Measurements from ENCODE around the gene LILRB3.
"Not testable (repeated sequence)": the region's sequence is repeated elsewhere in the genome, so short reads cannot be mapped to it uniquely, and the experiment has no call there.

The LILRB3 gene

DNA sequence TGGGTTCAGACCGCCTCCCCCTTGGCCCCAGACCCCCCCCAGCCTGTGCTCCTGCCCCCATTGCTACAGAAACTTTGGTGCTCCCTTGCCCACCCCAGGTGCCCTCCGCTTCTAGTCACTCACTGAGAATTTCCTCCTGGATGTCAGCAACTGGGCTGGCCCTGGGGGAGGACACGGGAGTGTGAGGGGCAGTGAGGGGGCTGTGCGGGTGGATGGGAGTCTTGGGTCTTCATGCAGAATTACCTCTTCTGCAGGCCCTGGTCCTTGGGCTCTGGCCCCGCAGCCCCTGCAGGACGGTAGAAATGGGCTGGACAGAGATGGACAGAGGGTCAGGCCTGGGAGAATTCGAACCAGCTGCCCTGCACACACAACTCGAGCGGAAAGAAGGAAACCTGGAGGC, 29.4 kb upstream of the LILRB3 start:
- DNase-seq (ENCODE audit: low read depth): no peak
- TF ChIP-seq, protein P1, sequence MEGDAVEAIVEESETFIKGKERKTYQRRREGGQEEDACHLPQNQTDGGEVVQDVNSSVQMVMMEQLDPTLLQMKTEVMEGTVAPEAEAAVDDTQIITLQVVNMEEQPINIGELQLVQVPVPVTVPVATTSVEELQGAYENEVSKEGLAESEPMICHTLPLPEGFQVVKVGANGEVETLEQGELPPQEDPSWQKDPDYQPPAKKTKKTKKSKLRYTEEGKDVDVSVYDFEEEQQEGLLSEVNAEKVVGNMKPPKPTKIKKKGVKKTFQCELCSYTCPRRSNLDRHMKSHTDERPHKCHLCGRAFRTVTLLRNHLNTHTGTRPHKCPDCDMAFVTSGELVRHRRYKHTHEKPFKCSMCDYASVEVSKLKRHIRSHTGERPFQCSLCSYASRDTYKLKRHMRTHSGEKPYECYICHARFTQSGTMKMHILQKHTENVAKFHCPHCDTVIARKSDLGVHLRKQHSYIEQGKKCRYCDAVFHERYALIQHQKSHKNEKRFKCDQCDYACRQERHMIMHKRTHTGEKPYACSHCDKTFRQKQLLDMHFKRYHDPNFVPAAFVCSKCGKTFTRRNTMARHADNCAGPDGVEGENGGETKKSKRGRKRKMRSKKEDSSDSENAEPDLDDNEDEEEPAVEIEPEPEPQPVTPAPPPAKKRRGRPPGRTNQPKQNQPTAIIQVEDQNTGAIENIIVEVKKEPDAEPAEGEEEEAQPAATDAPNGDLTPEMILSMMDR (IDR thresholded peaks at IDR 0.05; ENCODE audit: low read length, missing control alignments): no peak

GRCh38 chr19:54248016-54248601, 25.3 kb upstream of the LILRB3 start:
- TF ChIP-seq, protein P1 (IDR thresholded peaks at IDR 0.05; ENCODE audit: low read length, missing control alignments): no peak
- DNase-seq (ENCODE audit: low read depth): peak; percentile 42
- no peak overlapping the region for H3K4me3 ChIP-seq (replicated peaks; ENCODE audit: low read depth, low read length)

More for the DNA sequence above, 29.4 kb upstream of the LILRB3 start:
- no peak overlapping the region for H3K4me3 ChIP-seq (replicated peaks; ENCODE audit: low read depth, low read length)

- TF ChIP-seq, protein P1 (IDR thresholded peaks at IDR 0.05; ENCODE audit: low read length, missing control alignments): no peak
- no peak for DNase-seq (ENCODE audit: low read depth)
- H3K4me3 ChIP-seq (replicated peaks; ENCODE audit: low read depth, low read length): no peak overlapping the region
Observed at GRCh38 chr19:54247106-54247930, 24.5 kb upstream of the LILRB3 start.

GRCh38 chr19:54245936-54246335, 23.1 kb upstream of the LILRB3 start:
- TF ChIP-seq, protein P1 (IDR thresholded peaks at IDR 0.05; ENCODE audit: low read length, missing control alignments): no peak
- DNase-seq (ENCODE audit: low read depth): no peak
- no peak overlapping the region for H3K4me3 ChIP-seq (replicated peaks; ENCODE audit: low read depth, low read length)

DNA sequence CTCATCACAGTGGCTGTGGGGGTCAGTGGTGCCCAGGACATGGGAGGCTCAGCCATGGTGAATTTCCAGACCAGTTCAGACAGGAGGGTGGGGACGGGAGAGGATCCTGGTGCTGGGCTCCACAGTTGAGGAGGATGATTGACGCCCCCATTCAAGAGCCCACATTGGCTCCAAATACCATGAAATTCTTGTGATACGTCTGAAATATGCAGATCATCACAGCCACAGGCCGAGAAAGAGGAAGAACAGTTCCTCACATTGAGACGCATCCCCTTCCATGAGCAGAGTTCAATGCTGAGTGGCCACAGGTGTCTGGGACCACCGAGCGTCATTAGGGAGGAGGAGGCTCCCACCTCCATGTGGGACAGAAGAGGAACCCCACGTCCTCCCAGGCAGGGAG, 21.0 kb upstream of the LILRB3 start:
- DNase-seq (ENCODE audit: low read depth); H3K4me3 ChIP-seq (replicated peaks; ENCODE audit: low read depth, low read length): not testable (repeated sequence)

DNA sequence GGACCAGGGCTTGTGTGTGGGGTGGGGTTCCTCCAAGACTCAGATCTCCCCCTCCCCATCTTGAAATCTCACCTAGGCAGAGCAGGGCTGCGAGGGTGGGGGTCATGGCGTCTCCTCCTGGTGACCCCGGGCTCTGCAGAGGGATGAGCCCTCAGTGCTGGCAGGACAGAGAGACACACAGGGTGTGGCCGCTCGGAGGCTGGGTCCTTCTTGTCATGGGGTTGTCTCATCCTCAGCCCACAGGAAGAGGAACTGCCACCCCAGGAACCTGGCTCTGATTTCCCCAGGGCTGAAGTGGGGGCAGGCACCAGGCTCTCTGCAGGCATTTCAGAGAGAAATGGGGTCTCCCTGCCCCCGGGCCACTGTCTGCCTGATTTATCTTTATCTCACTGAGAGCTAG, 19.8 kb upstream of the LILRB3 start, which contains the start of gene LILRA6:
TSS of gene LILRA6 (minus strand) at position 145 of the 400 bp plus-strand sequence.
- not testable (repeated sequence) for H3K4me3 ChIP-seq (replicated peaks; ENCODE audit: low read depth, low read length); DNase-seq (ENCODE audit: low read depth)

DNA sequence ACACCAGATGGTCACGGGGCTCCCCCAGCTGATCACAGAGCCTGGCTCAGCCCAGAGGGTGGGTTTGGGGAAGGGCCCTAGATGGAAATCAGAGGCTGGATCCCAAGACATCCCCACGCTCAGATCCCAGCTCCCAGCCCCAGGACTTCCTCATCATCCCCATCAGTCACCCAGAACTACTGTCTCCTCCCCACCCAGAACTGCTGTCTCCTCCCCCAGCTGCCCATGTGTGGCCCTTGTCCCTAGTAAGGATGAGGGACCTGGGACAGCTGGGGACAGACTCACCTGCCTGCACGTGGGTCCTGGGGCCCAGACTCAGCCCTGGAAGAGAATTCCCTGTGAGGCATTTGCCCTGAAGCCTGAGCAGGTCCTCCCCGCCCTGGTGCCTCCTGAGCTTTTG, 19.4 kb upstream of the LILRB3 start:
- H3K4me3 ChIP-seq (replicated peaks; ENCODE audit: low read depth, low read length); DNase-seq (ENCODE audit: low read depth): not testable (repeated sequence)

- DNase-seq (ENCODE audit: low read depth); H3K4me3 ChIP-seq (replicated peaks; ENCODE audit: low read depth, low read length): not testable (repeated sequence)
Observed at GRCh38 chr19:54240372-54241336, 17.8 kb upstream of the LILRB3 start.

DNA sequence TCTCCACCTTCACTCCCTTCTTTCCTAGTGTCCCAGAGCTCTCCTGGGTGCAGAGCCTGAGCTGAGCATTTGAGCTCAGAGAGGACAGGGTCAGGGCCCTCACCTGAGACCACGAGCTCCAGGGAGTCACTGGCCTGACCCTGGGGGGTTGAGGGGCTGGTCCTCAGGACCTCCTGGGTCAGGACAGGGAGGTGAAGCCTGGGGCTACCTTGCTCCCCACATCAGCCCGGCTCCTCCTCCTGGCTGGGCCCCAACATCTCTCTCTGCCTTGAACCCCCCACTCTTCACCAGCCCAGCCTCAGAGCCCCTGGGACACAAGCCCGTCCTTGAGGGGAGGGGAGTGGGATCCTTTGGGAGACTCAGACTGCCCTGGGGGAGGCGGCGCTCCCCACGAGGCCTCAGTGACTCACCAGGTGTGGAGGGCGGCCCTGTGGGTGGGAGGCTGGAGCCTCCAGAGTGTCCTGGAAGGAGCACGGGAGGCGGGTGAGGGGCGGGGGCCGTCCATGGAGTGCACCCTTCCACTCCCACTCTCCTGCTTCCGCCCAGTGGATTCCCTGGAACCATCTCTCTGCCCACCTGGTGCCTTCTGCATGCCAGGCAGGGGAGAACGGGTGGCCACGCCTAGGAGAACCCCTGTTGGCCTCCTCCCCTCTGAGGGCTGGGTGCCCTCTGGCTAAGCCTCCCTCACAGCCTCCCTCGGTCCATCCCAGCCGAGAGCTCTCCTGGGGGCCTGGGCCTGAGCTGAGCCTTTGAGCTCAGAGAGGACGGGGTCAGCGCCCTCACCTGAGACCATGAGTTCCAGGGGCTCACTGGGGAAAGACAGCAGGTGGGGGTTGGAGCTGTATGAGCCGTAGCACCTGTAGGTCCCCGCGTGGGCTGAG, 16.9 kb upstream of the LILRB3 start:
- not testable (repeated sequence) for H3K4me3 ChIP-seq (replicated peaks; ENCODE audit: low read depth, low read length); DNase-seq (ENCODE audit: low read depth)

Measured in fibroblast of pulmonary artery (primary cell).